ENCODE data around the gene HADH.
A peak's percentile ranks its signal among the peaks of the same experiment; 100 is the strongest.

Gene HADH

DNA sequence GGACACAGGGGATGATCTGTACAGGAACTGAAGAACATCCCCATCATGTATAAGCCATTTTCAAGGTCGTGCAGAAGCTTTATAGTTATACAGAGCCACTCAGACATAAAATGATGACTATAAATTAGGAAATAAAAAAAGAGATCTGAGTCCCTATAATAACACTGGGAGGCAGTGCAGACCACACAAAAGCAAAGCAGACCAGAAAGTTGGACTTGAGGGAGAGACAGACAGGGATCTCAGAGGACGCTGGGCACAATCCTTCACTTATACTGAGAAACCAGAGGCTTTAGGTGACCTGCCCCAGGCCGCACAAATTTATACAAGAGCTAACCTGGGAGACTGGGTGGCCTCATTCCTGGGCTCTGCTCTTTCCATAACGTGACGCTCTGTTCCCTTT lies 70.5 kb downstream of the HADH start:
- peak; percentile 56 for DNase-seq

DNA sequence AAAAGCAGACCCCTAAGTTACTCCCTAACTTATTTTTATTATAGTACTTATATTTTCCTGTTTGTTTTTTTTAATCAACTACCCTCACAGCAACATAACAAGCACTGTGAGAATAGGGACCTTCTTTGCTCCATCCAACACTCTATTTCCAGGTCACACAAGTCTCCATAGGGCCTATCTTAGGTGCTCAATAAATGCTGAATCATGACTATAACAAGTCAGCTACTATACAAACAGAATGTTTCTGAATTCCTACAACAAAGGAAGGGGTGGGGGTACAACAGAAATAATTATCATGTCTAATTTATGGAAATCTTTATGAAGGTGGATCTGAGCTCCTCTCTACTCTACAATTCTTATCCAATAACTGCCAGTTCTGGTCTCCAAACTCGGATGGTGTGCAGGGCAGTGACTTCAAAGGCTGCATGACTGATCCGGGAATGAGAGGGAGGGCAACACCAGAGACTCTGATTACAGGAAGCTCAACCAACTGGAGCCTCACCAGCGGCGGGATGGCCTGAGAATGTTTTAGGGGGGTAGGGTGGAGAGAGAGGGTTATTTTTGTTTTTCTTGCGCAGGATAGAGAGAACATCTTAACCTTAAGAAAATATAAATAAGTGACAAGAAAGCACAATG lies 71.1 kb downstream of the HADH start:
- no peak for DNase-seq

DNA sequence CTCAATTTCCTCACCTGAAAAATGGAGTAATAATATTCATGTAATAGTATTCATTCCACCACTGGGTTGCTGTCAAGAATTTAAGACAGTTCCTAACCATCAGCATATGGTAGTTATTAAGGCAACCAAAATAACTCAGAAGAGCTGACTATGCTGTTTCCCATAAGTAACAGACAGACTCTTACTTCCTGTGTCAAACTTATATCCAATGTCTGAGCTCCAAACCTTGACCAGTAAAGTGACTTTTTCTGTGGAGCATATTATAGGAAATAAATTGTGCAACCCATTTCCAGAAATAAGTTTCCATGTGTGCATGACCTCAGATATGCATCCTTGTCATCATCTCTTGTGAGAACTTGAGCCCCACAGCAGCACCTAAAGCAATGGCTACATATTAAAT lies 78.8 kb downstream of the HADH start:
- DNase-seq: peak; percentile 87

DNA sequence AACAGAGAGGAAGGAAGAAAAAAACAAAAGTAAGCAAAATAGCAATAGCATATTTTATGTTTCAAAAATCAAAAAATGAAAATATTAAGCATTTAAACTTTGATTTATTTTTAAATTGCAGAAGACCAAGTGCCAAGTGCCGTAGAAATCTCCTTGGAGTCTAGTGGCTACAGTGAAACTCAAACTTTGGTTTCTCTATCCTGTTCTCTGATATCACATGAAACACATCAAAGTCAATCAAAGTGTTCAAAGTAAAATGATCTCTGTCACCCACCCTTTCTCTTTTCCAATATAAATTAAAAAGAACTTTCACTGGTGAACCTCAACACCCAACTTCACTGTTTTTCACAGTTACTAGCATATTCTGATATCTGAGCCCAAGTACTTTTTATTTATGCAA lies 81.1 kb downstream of the HADH start:
- DNase-seq: no peak

DNA sequence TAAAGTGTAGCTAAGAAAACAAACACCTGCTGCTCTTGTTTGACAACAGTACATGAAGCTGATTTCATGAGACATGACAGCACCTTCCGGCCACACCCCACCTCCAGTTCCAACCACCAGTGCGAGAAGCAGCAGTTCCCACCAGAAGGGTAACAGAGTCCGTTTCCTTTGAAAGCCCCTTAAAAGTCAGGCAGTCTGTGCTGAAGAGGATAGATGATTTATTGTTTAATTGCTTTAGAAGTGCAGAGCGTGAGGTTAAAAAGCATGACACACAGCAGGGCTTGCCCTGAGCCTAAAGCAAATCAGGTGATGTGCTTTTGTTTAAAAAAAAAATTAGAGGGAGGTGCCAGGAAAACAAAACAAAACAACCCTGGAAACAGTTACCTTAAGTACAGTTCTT lies 82.6 kb downstream of the HADH start:
- no peak for DNase-seq

DNA sequence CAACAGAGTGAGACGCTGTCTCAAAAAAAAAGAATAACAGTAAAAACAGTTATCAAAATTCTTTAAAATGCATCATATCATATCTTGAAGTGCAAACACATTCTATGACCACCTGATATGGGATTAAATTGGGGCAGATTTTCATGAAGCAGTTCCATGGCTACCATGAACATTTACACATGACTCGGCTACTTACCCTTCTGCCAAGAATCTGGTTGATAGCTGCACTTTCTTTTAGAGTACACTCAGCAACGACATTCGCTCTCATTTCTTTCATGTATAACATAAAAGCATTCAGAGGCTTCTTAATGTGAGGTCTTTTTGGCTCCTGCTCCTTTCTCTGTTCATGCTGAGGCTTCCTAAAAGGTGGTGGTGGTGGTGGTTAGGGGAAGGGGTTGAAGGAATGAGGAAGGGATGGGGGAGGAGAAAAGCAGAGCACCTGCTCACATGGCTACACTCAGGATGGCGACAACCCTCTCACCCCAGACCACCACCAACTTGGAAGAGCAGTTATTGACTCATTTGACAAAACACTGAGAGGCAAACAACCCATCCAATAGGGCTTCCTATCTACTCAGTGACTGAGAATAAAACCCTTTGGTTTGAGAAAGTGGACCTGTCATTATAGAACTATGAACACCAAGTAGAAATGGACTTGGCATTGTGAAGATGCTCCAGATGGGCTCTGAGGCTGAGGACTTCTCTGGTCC lies 88.5 kb downstream of the HADH start:
- no peak for DNase-seq

DNA sequence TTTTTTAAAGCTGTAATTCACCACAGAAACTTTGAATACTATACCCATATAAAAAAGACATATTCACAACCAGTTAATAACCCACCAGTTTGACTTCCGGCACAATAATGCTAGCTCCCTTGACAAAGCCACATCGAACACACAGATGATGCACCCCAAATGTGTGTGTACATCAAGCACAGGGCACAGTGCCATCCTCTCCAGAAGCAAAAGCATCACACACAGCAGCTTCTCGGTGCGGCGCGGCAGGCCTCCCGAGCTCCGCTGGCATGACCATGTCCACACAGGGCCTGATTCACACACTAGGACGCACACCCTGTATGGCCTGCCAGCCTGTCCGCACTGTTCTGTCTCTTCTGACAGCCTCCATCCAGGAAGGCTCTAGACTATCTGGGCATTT lies 91.1 kb downstream of the HADH start:
- no peak for DNase-seq

DNA sequence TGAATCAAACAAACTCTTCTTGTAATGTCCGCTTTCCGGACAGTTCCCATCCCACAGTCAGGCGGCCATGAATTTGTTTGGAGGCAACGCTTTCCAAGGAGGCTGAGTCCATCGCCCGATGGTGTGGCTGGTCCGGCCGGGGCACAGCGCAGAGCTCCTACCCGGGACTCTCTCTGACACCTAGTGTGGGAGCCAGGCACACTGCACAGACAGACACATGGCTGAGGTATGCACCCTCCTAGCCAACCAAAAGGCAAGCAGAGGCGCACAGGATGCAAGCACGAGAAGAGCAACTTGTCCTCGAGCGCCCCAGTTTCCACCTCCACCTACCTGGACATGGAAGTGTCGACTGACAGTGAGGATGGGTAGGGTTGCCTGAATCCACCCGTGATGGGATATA lies 91.6 kb downstream of the HADH start:
- DNase-seq: no peak

Measured in fibroblast of skin of right quadriceps (primary cell).